H9 (cell line): ENCODE results near the gene TMEM17. TPM values are rescaled to one million over a fixed set of nuclear protein-coding genes. Genes with fewer than 3 reads are reported as not detected.
A peak's percentile ranks its signal among the peaks of the same experiment; 100 is the strongest.

Experiments used
- DNase-seq: peaks from one replicate; pipeline ENCODE4 v3.0.0-alpha.2; 2017
- H2AFZ ChIP-seq: one replicate; pipeline ENCODE4 v1.6.1; 2013; ENCODE audit warnings: mild to moderate bottlenecking, low read length, control low read depth, moderate library complexity
- H2AK5ac ChIP-seq: 2 replicates; pipeline ENCODE4 v1.6.1; 2013; ENCODE audit warnings: low read length, control low read depth, mixed read lengths; ENCODE audit not compliant: insufficient read length
- H2BK120ac ChIP-seq: one replicate; pipeline ENCODE4 v1.6.1; 2013; ENCODE audit warnings: low read depth, mild to moderate bottlenecking, low read length, control low read depth, inconsistent platforms; ENCODE audit not compliant: poor library complexity, severe bottlenecking
- H2BK12ac ChIP-seq: 2 replicates; pipeline ENCODE4 v1.6.1; 2013; ENCODE audit warnings: low read length, control low read depth, mixed read lengths, low read depth; ENCODE audit not compliant: insufficient read length
- H2BK15ac ChIP-seq: 2 replicates; pipeline ENCODE4 v1.6.1; 2013; ENCODE audit warnings: low read depth, low read length, control low read depth
- H2BK20ac ChIP-seq: one replicate; pipeline ENCODE4 v1.6.1; 2013; ENCODE audit warnings: low read depth, mild to moderate bottlenecking, low read length, control low read depth, inconsistent platforms; ENCODE audit not compliant: poor library complexity, severe bottlenecking
- H2BK5ac ChIP-seq: 2 replicates; pipeline ENCODE4 v1.6.1; 2013; ENCODE audit warnings: low read length, control low read depth, mixed read lengths; ENCODE audit not compliant: insufficient read length
- H3K14ac ChIP-seq: 2 replicates; pipeline ENCODE4 v1.6.1; 2013; ENCODE audit warnings: low read length, control low read depth; ENCODE audit not compliant: insufficient read depth
- H3K18ac ChIP-seq: 2 replicates; pipeline ENCODE4 v1.6.1; 2013; ENCODE audit warnings: low read depth, mild to moderate bottlenecking, mixed read lengths, low read length, control low read depth; ENCODE audit not compliant: insufficient read length
- H3K23ac ChIP-seq: 2 replicates; pipeline ENCODE4 v1.6.1; 2013; ENCODE audit warnings: low read length, control low read depth, mixed read lengths, low read depth; ENCODE audit not compliant: insufficient read length
- H3K23me2 ChIP-seq: 2 replicates; pipeline ENCODE4 v1.6.1; 2013; ENCODE audit warnings: low read depth, mild to moderate bottlenecking, mixed read lengths, low read length, control low read depth; ENCODE audit not compliant: insufficient read length, poor library complexity, severe bottlenecking
- H3K27ac ChIP-seq: 2 replicates; pipeline ENCODE4 v1.5.1; 2013; ENCODE audit warnings: low read length, control low read depth, mixed read lengths, low read depth; ENCODE audit not compliant: insufficient read length
- H3K27me3 ChIP-seq: 2 replicates; pipeline ENCODE4 v1.6.1; 2013; ENCODE audit warnings: low read length, control low read depth, inconsistent platforms; ENCODE audit not compliant: insufficient read depth
- H3K4ac ChIP-seq: 2 replicates; pipeline ENCODE4 v1.6.1; 2013; ENCODE audit warnings: low read depth, mild to moderate bottlenecking, control low read depth, inconsistent platforms, low read length, moderate library complexity
- H3K4me1 ChIP-seq: 2 replicates; pipeline ENCODE4 v1.6.1; 2013; ENCODE audit warnings: low read length, control low read depth, inconsistent platforms; ENCODE audit not compliant: insufficient read depth
- H3K4me2 ChIP-seq: 2 replicates; pipeline ENCODE4 v1.6.1; 2013; ENCODE audit warnings: low read length, control low read depth, mixed read lengths; ENCODE audit not compliant: insufficient read length, insufficient read depth
- H3K56ac ChIP-seq: 2 replicates; pipeline ENCODE4 v1.6.1; 2013; ENCODE audit warnings: low read depth, mild to moderate bottlenecking, mixed read lengths, low read length, control low read depth; ENCODE audit not compliant: insufficient read length
- H3K79me1 ChIP-seq: 2 replicates; pipeline ENCODE4 v1.6.1; 2013; ENCODE audit warnings: low read depth, mild to moderate bottlenecking, moderate library complexity, low read length, control low read depth, inconsistent platforms; ENCODE audit not compliant: insufficient read depth, poor library complexity, severe bottlenecking
- H3K79me2 ChIP-seq: 2 replicates; pipeline ENCODE4 v1.6.1; 2013; ENCODE audit warnings: low read length, control low read depth, inconsistent platforms; ENCODE audit not compliant: insufficient read depth
- H3K9ac ChIP-seq: 2 replicates; pipeline ENCODE4 v1.6.1; 2013; ENCODE audit warnings: low read length, control low read depth, mixed read lengths; ENCODE audit not compliant: insufficient read length; ENCODE audit errors: extremely low read depth
- H3K9me3 ChIP-seq: one replicate; pipeline ENCODE4 v1.6.1; 2013; ENCODE audit warnings: low read depth, low read length, inconsistent platforms; ENCODE audit not compliant: control insufficient read depth
- H3T11ph ChIP-seq: one replicate; pipeline ENCODE4 v1.6.1; 2013; ENCODE audit warnings: mild to moderate bottlenecking, low read length, control low read depth, inconsistent platforms
- H4K20me1 ChIP-seq: one replicate; pipeline ENCODE4 v1.6.1; 2013; ENCODE audit not compliant: control insufficient read depth, insufficient read length, insufficient read depth
- H4K5ac ChIP-seq: 2 replicates; pipeline ENCODE4 v1.6.1; 2013; ENCODE audit warnings: low read depth, mild to moderate bottlenecking, mixed read lengths, low read length, control low read depth; ENCODE audit not compliant: insufficient read length
- H4K8ac ChIP-seq: replicated peaks from 2 replicates; pipeline ENCODE4 v1.6.1; 2013; ENCODE audit warnings: low read length, control low read depth, mixed read lengths, low read depth; ENCODE audit not compliant: insufficient read length
- H4K91ac ChIP-seq: 2 replicates; pipeline ENCODE4 v1.6.1; 2013; ENCODE audit warnings: low read depth, mild to moderate bottlenecking, moderate library complexity, mixed read lengths, low read length, control low read depth; ENCODE audit not compliant: insufficient read length
- H3K27ac Mint-ChIP-seq, 3 experiments: 2 replicates in 2 of 3; 3 replicates in 1 of 3; pipeline ENCODE4 v1.8.0; 2020 to 2021; ENCODE audit warnings: mixed read lengths in 3 of 3, mild to moderate bottlenecking in 1 of 3, moderate library complexity in 1 of 3
- H3K27me3 Mint-ChIP-seq: 2 replicates; pipeline ENCODE4 v1.8.0; 2021; ENCODE audit warnings: low read depth, mild to moderate bottlenecking, moderate library complexity, mixed read lengths
- H3K36me3 Mint-ChIP-seq, 3 experiments: 2 replicates in 2 of 3; 3 replicates in 1 of 3; pipeline ENCODE4 v1.8.0; 2020 to 2021; ENCODE audit warnings: low read depth in 3 of 3, mixed read lengths in 3 of 3; ENCODE audit not compliant: insufficient read depth in 1 of 3
- H3K4me1 Mint-ChIP-seq, 2 experiments: 2 replicates each; pipeline ENCODE4 v1.8.0; 2020; ENCODE audit warnings: mixed read lengths in 2 of 2
- H3K4me3 Mint-ChIP-seq, 2 experiments: 2 replicates in 1 of 2; 3 replicates in 1 of 2; pipeline ENCODE4 v1.8.0; 2020 to 2021; ENCODE audit warnings: mild to moderate bottlenecking in 2 of 2, mixed read lengths in 2 of 2, moderate library complexity in 1 of 2
- H3K9me3 Mint-ChIP-seq, 2 experiments: 2 replicates in 1 of 2; 3 replicates in 1 of 2; pipeline ENCODE4 v1.8.0; 2020; ENCODE audit warnings: mild to moderate bottlenecking in 2 of 2, mixed read lengths in 2 of 2, moderate library complexity in 1 of 2
- WGBS: extraction: QIAGEN DNeasy Blood & Tissue Kit; methylation state at CpG from one replicate; pipeline ENCODE4 v1.1.7; 2013; ENCODE audit warnings: missing lambda C conversion rate, low lambda C conversion rate, mixed read lengths; ENCODE audit not compliant: insufficient read length; ENCODE audit errors: extremely low coverage; 5-methylcytosine and 5-hydroxymethylcytosine counted together
- total RNA-seq: library from RNA; stranded (reverse); gene quantifications from 2 replicates; pipeline ENCODE4 v1.2.1, GENCODE V29; 2021
- TF ChIP-seq, protein P1 (sequence below): fragments of 200-600 bp; sonication (generic); conservative IDR thresholded peaks from 3 replicates; pipeline ENCODE4 v1.8.0; 2021; ENCODE audit warnings: antibody characterized with exemption, mild to moderate bottlenecking

Gene TMEM17
- total RNA-seq, 1 experiment from 2014 or later: 1.3 TPM

DNA sequence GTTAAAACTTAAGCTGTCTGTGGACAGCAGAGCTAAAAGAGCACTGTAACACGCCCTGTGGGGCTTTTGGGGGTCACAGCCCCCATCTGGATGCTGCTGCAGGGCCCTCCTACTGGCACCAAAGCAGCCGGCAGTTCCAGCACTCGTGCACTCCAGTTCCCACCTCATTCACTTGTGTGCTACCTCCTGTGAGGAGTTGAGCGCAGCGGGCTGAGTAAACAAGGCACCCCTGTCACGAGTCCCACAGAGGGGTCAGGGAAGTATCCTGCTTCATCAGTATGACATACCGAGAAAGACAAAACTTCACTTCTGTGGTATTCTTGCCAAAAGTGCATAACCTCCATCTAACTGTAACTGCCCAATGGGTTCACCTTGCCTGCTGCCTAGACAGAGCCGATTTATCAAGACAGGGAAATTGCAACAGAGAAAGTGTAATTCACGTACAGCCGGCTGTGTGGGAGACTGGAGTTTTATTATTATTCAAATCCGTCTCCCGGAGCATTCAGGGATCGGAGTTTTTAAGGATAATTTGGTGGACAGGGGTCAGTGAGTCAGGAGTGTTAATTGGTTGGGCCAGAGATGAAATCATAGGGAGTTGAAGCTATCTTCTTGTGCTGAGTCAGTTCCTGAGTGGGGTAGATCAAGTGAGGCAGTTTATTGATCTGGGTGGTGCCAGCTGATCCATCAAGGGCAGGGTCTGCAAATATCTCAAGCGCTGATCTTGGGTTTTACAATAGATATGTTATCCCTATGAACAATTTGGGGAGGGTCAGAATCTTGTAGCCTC is 41.6 kb downstream of the TMEM17 start:
- Histone ChIP-seq H2BK20ac (no peak overlapping the region), H4K8ac (no peak overlapping the region), H3K9ac (no peak overlapping the region), H3K27ac (no peak overlapping the region), H3K18ac (no peak overlapping the region), H3K23me2 (no peaks in the 10 kb centered on the region), H3K4me1 (peaks cover 13% of the 10 kb centered on the region; the same call in 1 of the 2 replicates), H2BK15ac (no peak overlapping the region), H2AFZ (no peak overlapping the region), H4K20me1 (no peaks in the 10 kb centered on the region), H3K23ac (no peak overlapping the region), H3K27me3 (no peaks in the 10 kb centered on the region), H2BK120ac (no peak overlapping the region), H3K9me3 (no peaks in the 10 kb centered on the region), H4K5ac (no peak overlapping the region), H3T11ph (no peak overlapping the region), H3K14ac (no peak overlapping the region), H3K56ac (no peak overlapping the region), H3K4me2 (no peak overlapping the region), H2BK12ac (no peak overlapping the region), H2AK5ac (no peak overlapping the region), H2BK5ac (no peak overlapping the region), H3K79me2 (no peaks in the 10 kb centered on the region), H4K91ac (no peak overlapping the region), H3K4ac (no peak overlapping the region), H3K79me1 (no peaks in the 10 kb centered on the region)
- peak overlapping the region in 2 of 3 experiments; percentile 40 to 95; a peak in 4 of 7 replicates for H3K27ac Mint-ChIP-seq
- WGBS: no CpG with 5 or more reads among the region's 14 CpGs
- H3K9me3 Mint-ChIP-seq: no peaks in the 10 kb centered on the region
- peak overlapping the region in 1 of 2 experiments; percentile 1; a peak in 1 of 5 replicates for H3K4me3 Mint-ChIP-seq
- TF ChIP-seq, protein P1, sequence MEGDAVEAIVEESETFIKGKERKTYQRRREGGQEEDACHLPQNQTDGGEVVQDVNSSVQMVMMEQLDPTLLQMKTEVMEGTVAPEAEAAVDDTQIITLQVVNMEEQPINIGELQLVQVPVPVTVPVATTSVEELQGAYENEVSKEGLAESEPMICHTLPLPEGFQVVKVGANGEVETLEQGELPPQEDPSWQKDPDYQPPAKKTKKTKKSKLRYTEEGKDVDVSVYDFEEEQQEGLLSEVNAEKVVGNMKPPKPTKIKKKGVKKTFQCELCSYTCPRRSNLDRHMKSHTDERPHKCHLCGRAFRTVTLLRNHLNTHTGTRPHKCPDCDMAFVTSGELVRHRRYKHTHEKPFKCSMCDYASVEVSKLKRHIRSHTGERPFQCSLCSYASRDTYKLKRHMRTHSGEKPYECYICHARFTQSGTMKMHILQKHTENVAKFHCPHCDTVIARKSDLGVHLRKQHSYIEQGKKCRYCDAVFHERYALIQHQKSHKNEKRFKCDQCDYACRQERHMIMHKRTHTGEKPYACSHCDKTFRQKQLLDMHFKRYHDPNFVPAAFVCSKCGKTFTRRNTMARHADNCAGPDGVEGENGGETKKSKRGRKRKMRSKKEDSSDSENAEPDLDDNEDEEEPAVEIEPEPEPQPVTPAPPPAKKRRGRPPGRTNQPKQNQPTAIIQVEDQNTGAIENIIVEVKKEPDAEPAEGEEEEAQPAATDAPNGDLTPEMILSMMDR: no peak
- no peak for DNase-seq
- peaks cover 52 to 53% of the 10 kb centered on the region in 2 experiments for H3K4me1 Mint-ChIP-seq
- H3K36me3 Mint-ChIP-seq: peaks cover 0 to 2% (median 0%) of the 10 kb centered on the region in 3 experiments; a peak in 3 of 7 replicates
- H3K27me3 Mint-ChIP-seq: no peaks in the 10 kb centered on the region
